GM11168 (cell line): Measurements from ENCODE around the gene SLC2A13.
"Not testable (repeated sequence)": the region's sequence is repeated elsewhere in the genome, so short reads cannot be mapped to it uniquely, and the experiment has no call there.

Experiments
- in situ Hi-C: fragments of 300-500 bp; cut with MboI; formaldehyde crosslinking; loops from one replicate; pipeline ENCODE4 v1.12.0; 2022; ENCODE audit warnings: low sequenced_read_pairs; ENCODE audit not compliant: unreplicated experiment

SLC2A13 gene

GRCh38 chr12:39897315-39897714 is 208.6 kb downstream of the SLC2A13 start:
- in situ Hi-C loops, result no loop called here

GRCh38 chr12:39893388-39893787 is 212.5 kb downstream of the SLC2A13 start:
- in situ Hi-C loops, result not testable (repeated sequence)

- in situ Hi-C loops, result no loop called here
Measured at GRCh38 chr12:39892146-39892545, 213.7 kb downstream of the SLC2A13 start.

- in situ Hi-C loops, result no loop called here
Measured at GRCh38 chr12:39887856-39888255, 218.0 kb downstream of the SLC2A13 start.

- in situ Hi-C loops, result no loop called here
Measured at GRCh38 chr12:39886106-39886505, 219.8 kb downstream of the SLC2A13 start.

GRCh38 chr12:39884616-39885125 is 221.2 kb downstream of the SLC2A13 start:
- in situ Hi-C loops, result no loop called here

- in situ Hi-C loops, result no loop called here
Measured at GRCh38 chr12:39883411-39883810, 222.5 kb downstream of the SLC2A13 start.

GRCh38 chr12:39878753-39879152 is 227.1 kb downstream of the SLC2A13 start:
- in situ Hi-C loops, result no loop called here

GRCh38 chr12:39875721-39876120 is 230.2 kb downstream of the SLC2A13 start:
- in situ Hi-C loops, result no loop called here

- in situ Hi-C loops, result no loop called here
Measured at GRCh38 chr12:39874785-39875184, 231.1 kb downstream of the SLC2A13 start.

GRCh38 chr12:39873065-39873464 is 232.8 kb downstream of the SLC2A13 start:
- in situ Hi-C loops, result no loop called here

- in situ Hi-C loops, result no loop called here
Measured at GRCh38 chr12:39872425-39872824, 233.5 kb downstream of the SLC2A13 start.

- in situ Hi-C loops, result no loop called here
Measured at GRCh38 chr12:39868328-39868725, 237.6 kb downstream of the SLC2A13 start.

- in situ Hi-C loops, result no loop called here
Measured at GRCh38 chr12:39867631-39868327, 238.1 kb downstream of the SLC2A13 start.

GRCh38 chr12:39866135-39866534 is 239.7 kb downstream of the SLC2A13 start:
- in situ Hi-C loops, result no loop called here

GRCh38 chr12:39860695-39861094 is 245.2 kb downstream of the SLC2A13 start:
- in situ Hi-C loops, result no loop called here

- in situ Hi-C loops, result no loop called here
Measured at GRCh38 chr12:39853003-39853402, 252.9 kb downstream of the SLC2A13 start.

- in situ Hi-C loops, result no loop called here
Measured at GRCh38 chr12:39852346-39852745, 253.5 kb downstream of the SLC2A13 start.

GRCh38 chr12:39848218-39848617 is 257.7 kb downstream of the SLC2A13 start:
- in situ Hi-C loops, result not testable (repeated sequence)

GRCh38 chr12:39846971-39847650 is 258.8 kb downstream of the SLC2A13 start:
- in situ Hi-C loops, result no loop called here

- in situ Hi-C loops, result no loop called here
Measured at GRCh38 chr12:39846304-39846703, 259.6 kb downstream of the SLC2A13 start.

- in situ Hi-C loops, result no loop called here
Measured at GRCh38 chr12:39840422-39840821, 265.5 kb downstream of the SLC2A13 start.
